ENCODE results near the gene GAL3ST1.

The GAL3ST1 gene

DNA sequence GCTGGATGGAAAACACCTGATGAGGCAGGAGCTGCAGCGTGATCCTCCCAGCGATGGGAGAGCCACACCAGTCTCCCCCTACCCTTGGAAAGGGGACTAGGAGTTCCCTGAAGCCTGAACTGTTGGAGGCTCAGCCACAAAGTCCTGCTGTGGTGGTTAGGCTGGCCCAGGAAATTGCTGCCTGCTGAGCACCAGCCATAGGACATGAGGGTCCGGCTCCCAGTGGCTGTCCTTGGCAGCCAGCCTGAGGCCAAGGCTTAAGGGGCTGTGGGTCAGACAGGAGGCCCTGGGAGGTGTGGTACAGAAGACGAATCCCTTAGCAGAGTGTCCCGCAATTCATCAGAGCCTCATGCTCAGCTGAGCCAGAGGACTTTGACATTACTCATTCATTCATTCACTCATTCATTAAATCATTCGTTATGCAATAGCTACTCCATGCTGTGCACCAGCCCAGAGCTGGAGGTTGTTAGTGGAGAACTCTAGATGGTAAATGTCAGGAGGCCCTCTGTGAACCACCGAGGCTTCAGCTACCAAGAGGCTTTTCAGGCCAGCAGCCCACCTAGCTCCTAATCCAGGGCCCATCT lies 54.5 kb downstream of the GAL3ST1 start:
- no peaks in the 10 kb centered on the region for H3K9me3 Mint-ChIP-seq
- DNase-seq = no peak

DNA sequence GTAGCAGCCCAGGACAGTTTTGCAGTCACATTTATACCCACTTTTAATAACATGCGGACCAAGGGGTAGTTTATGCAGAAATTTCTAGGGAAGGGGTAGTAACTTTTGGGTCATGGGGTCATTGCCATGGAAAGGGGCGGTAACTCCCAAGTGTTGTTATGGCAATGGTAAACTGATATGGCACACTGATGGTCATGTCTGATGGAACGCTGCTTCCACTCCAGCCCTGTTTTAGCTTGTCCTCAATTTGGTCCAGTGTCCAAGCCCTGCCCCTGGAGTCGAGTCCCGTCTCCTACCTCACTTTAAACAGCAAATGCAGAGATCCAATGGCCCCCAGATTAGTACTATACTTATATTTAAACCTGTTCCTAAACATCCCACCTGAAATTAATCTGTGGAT lies 57.7 kb downstream of the GAL3ST1 start:
- Mint-ChIP-seq H3K4me1 (no peaks in the 10 kb centered on the region), H3K36me3 (no peaks in the 10 kb centered on the region), H3K4me3 (no peak overlapping the region), H3K27me3 (peaks cover 22% of the 10 kb centered on the region), H3K27ac (no peak overlapping the region), H3K9me3 (no peaks in the 10 kb centered on the region)
- CTCF ChIA-PET = no interaction called here
- DNase-seq = no peak

More for the DNA sequence above, 54.5 kb downstream of the GAL3ST1 start:
- H3K4me1 Mint-ChIP-seq = no peaks in the 10 kb centered on the region
- H3K27ac Mint-ChIP-seq = no peak overlapping the region
- H3K36me3 Mint-ChIP-seq = no peaks in the 10 kb centered on the region
- CTCF ChIA-PET = interaction anchor here (0.7 kb wide), 1 partner anchor 12 kb away, joined by 3 read pairs; no protein-coding TSS in a partner anchor
- H3K4me3 Mint-ChIP-seq = no peak overlapping the region
- H3K27me3 Mint-ChIP-seq = peaks cover 39% of the 10 kb centered on the region

DNA sequence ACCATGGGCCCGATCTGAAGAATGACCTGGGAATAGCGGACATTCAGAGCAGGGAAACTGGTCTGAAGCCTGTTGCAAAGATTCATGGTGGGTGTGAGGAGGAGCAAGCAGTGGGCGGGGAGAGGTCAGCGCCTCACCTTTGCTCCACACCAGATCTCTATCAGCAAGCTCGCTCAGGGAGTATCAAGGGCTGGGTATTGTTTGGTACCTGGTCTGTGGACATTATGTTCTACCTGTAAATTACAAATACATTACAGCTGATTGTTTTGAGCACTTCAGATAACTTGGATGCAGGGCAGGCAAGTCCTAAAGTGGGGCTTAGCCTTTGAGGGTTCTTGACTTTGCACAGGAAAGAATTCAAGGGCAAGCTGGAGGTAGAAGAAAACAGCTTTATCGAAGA lies 58.2 kb downstream of the GAL3ST1 start:
- CTCF ChIA-PET = no interaction called here
- no peak overlapping the region for H3K27ac Mint-ChIP-seq

DNA sequence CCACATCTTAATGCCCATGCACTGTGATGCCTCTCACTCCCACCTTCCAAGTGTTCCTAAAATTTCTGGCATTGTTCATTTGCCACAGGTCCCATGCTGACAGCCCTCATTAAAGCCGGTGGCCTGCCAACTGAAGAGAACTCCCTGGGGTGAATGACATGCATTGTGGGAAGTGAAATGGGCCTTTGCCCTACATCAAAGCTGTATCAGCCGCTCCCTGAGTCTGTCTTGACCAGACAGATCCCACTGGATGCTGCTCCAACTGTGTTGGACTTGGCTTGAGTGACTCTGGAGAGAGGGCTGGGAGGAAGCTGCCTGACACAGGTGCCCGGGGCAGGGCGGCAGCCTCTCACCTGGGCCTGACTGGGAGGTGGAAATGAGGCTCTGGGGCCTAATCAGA lies 60.2 kb downstream of the GAL3ST1 start:
- no peaks in the 10 kb centered on the region for H3K4me1 Mint-ChIP-seq
- H3K27ac Mint-ChIP-seq = no peak overlapping the region
- H3K27me3 Mint-ChIP-seq = peaks cover 12% of the 10 kb centered on the region
- DNase-seq = no peak
- H3K9me3 Mint-ChIP-seq = no peaks in the 10 kb centered on the region
- CTCF ChIA-PET = no interaction called here
- no peaks in the 10 kb centered on the region for H3K36me3 Mint-ChIP-seq
- no peak overlapping the region for H3K4me3 Mint-ChIP-seq

More for the DNA sequence above, 58.2 kb downstream of the GAL3ST1 start:
- no peak for DNase-seq
- Mint-ChIP-seq H3K36me3 (no peaks in the 10 kb centered on the region), H3K9me3 (no peaks in the 10 kb centered on the region), H3K4me1 (no peaks in the 10 kb centered on the region), H3K27me3 (peaks cover 18% of the 10 kb centered on the region), H3K4me3 (no peak overlapping the region)

DNA sequence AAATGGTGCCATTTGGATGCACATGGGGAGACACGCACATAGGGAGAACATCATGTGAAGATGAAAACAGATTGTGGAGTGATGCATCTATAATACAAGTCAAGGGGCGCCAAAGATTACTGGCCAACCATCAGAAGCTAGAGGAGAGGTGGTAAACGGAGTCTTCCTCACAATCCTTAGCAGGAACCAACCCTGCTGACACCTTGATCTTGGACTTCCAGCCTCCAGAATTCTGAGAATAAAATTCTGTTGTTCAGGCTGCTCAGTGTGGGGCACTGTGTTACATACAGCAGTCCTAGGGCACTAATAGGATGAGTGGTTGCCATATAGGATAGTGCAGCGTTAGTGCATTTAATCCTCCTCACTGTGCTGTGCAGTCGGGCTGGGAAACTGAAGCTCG lies 61.0 kb downstream of the GAL3ST1 start:
- Mint-ChIP-seq H3K27me3 (peaks cover 11% of the 10 kb centered on the region), H3K4me1 (no peaks in the 10 kb centered on the region), H3K27ac (no peak overlapping the region), H3K9me3 (no peaks in the 10 kb centered on the region), H3K4me3 (no peak overlapping the region), H3K36me3 (no peaks in the 10 kb centered on the region)
- CTCF ChIA-PET = no interaction called here
- no peak for DNase-seq

DNA sequence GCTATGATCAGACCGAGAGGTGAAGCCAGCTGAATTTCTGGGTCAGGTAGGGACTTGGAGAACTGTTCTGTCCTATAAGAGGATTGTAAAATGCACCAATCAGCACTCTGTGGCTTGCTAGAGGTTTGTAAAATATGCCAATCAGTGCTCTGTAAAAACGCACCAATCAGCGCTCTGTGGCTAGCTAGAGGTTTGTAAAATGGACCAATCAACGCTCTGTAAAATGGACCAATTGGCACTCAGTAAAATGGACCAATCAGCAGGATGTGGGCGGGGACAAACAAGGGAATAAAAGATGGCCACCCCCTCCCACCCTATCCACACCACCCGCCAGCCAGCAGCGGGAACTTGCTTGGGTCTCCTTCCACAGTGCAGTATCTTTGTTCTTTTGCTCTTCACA lies 62.6 kb downstream of the GAL3ST1 start:
- no peak overlapping the region for H3K4me3 Mint-ChIP-seq
- H3K27me3 Mint-ChIP-seq = peaks cover 9% of the 10 kb centered on the region

DNA sequence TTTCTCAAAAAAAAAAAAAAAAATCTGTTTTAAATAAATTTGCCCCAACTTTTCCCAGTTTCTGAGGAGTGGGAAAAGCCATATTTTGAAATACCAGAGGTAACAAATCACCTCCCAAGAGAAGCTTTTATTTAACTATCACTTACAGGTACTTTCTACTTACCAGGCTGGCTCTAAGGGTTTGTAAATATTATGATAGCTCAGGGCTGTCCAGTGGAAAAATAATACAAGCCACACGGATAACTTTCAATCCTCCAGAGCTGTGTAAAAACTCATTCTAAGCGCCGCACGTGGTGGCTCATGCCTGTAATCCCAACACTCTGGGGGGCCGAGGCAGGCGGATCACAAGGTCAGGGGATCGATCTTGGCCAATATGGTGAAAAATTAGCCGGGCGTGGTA lies 63.4 kb downstream of the GAL3ST1 start:
- no peak for DNase-seq
- no peak overlapping the region for H3K4me3 Mint-ChIP-seq
- H3K27ac Mint-ChIP-seq = no peak overlapping the region
- no peaks in the 10 kb centered on the region for H3K36me3 Mint-ChIP-seq
- no peaks in the 10 kb centered on the region for H3K9me3 Mint-ChIP-seq
- H3K27me3 Mint-ChIP-seq = peaks cover 17% of the 10 kb centered on the region
- no peaks in the 10 kb centered on the region for H3K4me1 Mint-ChIP-seq
- CTCF ChIA-PET = no interaction called here

More for the DNA sequence above, 62.6 kb downstream of the GAL3ST1 start:
- CTCF ChIA-PET = no interaction called here
- Mint-ChIP-seq H3K36me3 (no peaks in the 10 kb centered on the region), H3K27ac (no peak overlapping the region), H3K4me1 (no peaks in the 10 kb centered on the region), H3K9me3 (no peaks in the 10 kb centered on the region)
- DNase-seq = no peak

DNA sequence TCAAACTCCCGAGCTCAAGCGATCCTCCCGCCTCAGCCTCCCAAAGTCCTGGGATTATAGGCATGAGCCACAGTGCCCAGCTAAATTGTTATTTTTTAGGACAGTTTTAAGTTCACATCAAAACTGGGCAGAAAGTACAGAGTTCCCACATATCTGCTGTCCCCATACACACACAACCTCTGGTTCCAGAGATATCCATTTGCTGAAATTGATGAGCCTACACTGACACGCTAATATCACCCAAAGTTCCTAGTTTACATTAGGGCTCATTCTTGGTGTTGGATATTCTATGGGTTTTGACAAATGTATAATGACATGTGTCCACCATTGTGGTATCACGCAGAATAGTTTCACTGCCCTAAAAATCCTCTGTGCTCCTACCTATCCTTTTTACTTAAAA lies 66.2 kb downstream of the GAL3ST1 start:
- Mint-ChIP-seq H3K9me3 (no peaks in the 10 kb centered on the region), H3K4me3 (no peak overlapping the region), H3K27me3 (peaks cover 44% of the 10 kb centered on the region), H3K27ac (no peak overlapping the region), H3K36me3 (no peaks in the 10 kb centered on the region), H3K4me1 (no peaks in the 10 kb centered on the region)
- CTCF ChIA-PET = interaction anchor here (0.6 kb wide), 2 partner anchors 12 to 723 kb away, joined by 3 to 4 read pairs; no protein-coding TSS in a partner anchor
- DNase-seq = no peak

DNA sequence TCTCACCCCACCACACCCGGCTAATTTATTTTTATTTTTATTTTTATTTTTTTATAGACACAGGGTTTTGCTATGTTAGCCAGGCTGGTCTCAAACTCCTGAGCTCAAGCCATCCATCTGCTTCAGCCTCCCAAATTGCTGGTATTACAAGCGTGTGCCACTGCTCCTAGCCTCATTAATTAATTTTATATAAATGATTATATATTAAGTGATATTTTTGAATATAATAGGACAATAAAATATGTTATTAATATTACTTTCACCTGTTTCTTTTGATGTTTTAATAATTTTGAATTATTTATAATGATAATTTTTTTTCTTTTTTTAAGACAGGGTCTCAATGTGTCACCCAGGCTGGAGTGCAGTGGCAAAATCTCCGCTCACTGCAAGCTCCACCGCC lies 66.8 kb downstream of the GAL3ST1 start:
- Mint-ChIP-seq H3K27me3 (peaks cover 49% of the 10 kb centered on the region), H3K4me1 (no peaks in the 10 kb centered on the region), H3K9me3 (no peaks in the 10 kb centered on the region), H3K27ac (no peak overlapping the region), H3K4me3 (no peak overlapping the region), H3K36me3 (no peaks in the 10 kb centered on the region)
- no peak for DNase-seq
- CTCF ChIA-PET = interaction anchor here (0.6 kb wide), 1 partner anchor 349 kb away, joined by 3 read pairs; no protein-coding TSS in a partner anchor

DNA sequence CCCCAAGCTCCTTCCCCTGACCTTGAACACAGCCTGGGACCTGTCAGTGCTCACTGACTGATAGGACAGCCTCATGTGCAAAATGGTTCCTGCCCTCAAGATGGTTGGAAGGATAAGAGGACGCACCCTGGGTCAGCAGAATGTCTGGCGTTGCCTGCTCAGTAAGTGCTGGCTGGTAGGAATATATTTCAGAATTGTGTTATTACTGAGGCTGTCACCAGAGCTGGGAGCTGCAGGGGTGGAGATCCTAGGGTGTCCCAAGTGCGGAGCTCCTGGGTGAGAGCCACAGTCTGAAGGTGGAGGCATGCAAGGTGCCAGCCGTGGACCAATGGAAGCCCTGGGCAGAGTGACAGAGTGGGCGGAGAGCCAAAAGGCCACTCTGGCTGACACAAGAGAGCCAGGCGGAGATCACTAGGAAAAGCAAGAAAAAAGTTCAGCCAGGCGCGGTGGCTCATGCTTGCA lies 67.9 kb downstream of the GAL3ST1 start:
- Mint-ChIP-seq H3K9me3 (no peaks in the 10 kb centered on the region), H3K4me1 (no peaks in the 10 kb centered on the region), H3K36me3 (no peaks in the 10 kb centered on the region), H3K27me3 (peaks cover 57% of the 10 kb centered on the region), H3K27ac (no peak overlapping the region), H3K4me3 (no peak overlapping the region)
- DNase-seq = no peak
- CTCF ChIA-PET = no interaction called here

Measured in activated naive CD4-positive, alpha-beta T cell treated with anti-CD3 and anti-CD28 coated beads, Interleukin-2, amount 10 ng/mL, durations not matched to agents 7 days and 5 days (primary cell).